Lower leg skin (tissue), 3 donors: Measurements from ENCODE around the gene CCDC18.

Experiments
- POLR2A ChIP-seq, 2 donors: fragments of 450-650 bp; IDR thresholded peaks; one replicate each; pipeline ENCODE4 v1.6.1; 2016 to 2017; ENCODE audit warnings: antibody characterized with exemption in 2 of 2, mild to moderate bottlenecking in 1 of 2, moderate library complexity in 1 of 2
- TF ChIP-seq, protein P1 (sequence below), 3 donors: fragments of 450-650 bp; IDR thresholded peaks; one replicate each; pipeline ENCODE4 v1.5.1; 2016; ENCODE audit warnings: antibody characterized with exemption in 3 of 3, mild to moderate bottlenecking in 3 of 3, moderate library complexity in 2 of 3

DNA sequence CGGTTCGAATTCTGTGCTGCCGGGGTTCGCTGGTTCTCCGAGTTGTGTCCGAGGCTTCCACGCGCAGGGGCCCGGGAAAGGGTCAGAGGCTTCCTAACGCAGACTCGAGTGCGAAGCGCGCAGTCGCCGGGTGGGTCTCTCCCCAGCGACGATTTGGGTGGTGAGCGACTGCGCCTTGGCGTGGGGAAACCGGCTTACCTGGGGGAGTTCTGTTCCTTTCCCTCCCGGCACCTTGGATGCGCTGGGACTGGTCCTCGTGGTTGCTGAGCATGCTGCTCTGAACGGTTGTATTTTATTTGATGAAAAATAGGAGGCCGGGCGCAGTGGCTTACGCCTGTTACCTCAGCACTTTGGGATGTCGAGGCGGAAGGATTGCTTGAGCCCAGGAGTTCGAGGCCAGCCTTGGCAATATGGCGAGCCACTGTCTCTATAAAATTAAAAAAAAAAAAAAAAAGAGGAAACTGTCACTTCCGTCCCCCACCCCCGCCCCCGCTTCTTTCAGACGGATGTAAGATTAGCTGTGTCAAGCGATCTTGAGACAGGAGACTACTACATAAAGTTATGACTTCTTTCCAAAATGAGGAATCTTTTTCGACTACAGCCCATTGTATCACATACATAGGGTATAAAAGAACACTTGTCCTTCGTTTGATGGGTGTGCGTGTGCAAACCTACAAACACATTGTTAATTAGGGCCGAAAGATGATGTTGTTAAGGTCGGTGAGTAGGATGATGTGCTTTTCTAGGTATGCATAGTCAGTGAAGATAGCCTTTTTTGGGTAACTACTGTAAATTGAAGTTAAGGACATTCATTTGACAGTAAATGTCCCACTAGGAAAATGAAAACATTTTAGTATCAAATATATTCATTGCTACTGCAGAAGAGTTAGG, at the start of gene CCDC18:
- TF ChIP-seq POLR2A (IDR thresholded peaks at IDR 0.05) = no peak
- TF ChIP-seq, protein P1, sequence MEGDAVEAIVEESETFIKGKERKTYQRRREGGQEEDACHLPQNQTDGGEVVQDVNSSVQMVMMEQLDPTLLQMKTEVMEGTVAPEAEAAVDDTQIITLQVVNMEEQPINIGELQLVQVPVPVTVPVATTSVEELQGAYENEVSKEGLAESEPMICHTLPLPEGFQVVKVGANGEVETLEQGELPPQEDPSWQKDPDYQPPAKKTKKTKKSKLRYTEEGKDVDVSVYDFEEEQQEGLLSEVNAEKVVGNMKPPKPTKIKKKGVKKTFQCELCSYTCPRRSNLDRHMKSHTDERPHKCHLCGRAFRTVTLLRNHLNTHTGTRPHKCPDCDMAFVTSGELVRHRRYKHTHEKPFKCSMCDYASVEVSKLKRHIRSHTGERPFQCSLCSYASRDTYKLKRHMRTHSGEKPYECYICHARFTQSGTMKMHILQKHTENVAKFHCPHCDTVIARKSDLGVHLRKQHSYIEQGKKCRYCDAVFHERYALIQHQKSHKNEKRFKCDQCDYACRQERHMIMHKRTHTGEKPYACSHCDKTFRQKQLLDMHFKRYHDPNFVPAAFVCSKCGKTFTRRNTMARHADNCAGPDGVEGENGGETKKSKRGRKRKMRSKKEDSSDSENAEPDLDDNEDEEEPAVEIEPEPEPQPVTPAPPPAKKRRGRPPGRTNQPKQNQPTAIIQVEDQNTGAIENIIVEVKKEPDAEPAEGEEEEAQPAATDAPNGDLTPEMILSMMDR (IDR thresholded peaks at IDR 0.05) = no peak
